ENCODE measurements around the gene KRTAP22-1.

The KRTAP22-1 gene

GRCh38 chr21:30567617-30568016, 33.3 kb upstream of the KRTAP22-1 start:
- no peak for TF ChIP-seq CTCF (IDR thresholded peaks at IDR 0.05)
- Histone ChIP-seq H3K4me3 (no peak overlapping the region), H3K27ac (no peak overlapping the region)
- no peak for DNase-seq (ENCODE audit: low spot score)

- no peak overlapping the region for H3K27ac ChIP-seq
- no peak for TF ChIP-seq CTCF (IDR thresholded peaks at IDR 0.05)
- no peak for DNase-seq (ENCODE audit: low spot score)
- H3K4me3 ChIP-seq = no peak overlapping the region
Measured at GRCh38 chr21:30577766-30578165, 23.1 kb upstream of the KRTAP22-1 start.

- no peak for DNase-seq (ENCODE audit: low spot score)
- TF ChIP-seq CTCF (IDR thresholded peaks at IDR 0.05) = no peak
- no peak overlapping the region for H3K27ac ChIP-seq
- no peak overlapping the region for H3K4me3 ChIP-seq
Measured at GRCh38 chr21:30579346-30579745, 21.5 kb upstream of the KRTAP22-1 start.

- H3K27ac ChIP-seq = no peak overlapping the region
- no peak for DNase-seq (ENCODE audit: low spot score)
- H3K4me3 ChIP-seq = no peak overlapping the region
- TF ChIP-seq CTCF (IDR thresholded peaks at IDR 0.05) = no peak
Measured at GRCh38 chr21:30580132-30580531, 20.8 kb upstream of the KRTAP22-1 start.

GRCh38 chr21:30582870-30583269, 18.0 kb upstream of the KRTAP22-1 start:
- no peak overlapping the region for H3K27ac ChIP-seq
- DNase-seq (ENCODE audit: low spot score) = no peak
- no peak overlapping the region for H3K4me3 ChIP-seq
- TF ChIP-seq CTCF (IDR thresholded peaks at IDR 0.05) = no peak

- H3K27ac ChIP-seq = no peak within 1 kb of the TSS
- no peak for DNase-seq (ENCODE audit: low spot score)
- H3K4me3 ChIP-seq = no peak within 1 kb of the TSS
- no peak for TF ChIP-seq CTCF (IDR thresholded peaks at IDR 0.05)
Measured at GRCh38 chr21:30590297-30590696, 10.6 kb upstream of the KRTAP22-1 start, which contains the start of gene KRTAP22-2. Gene KRTAP22-2, minus strand, starts transcription at chr21:30590397.

GRCh38 chr21:30592140-30592539, 8.7 kb upstream of the KRTAP22-1 start, which contains the start of gene KRTAP6-3:
Gene KRTAP6-3, plus strand, starts transcription at chr21:30592440. Its CDS starts 6 bp downstream, at chr21:30592446.
- no peak for DNase-seq (ENCODE audit: low spot score)
- H3K4me3 ChIP-seq = no peak within 1 kb of the TSS
- TF ChIP-seq CTCF (IDR thresholded peaks at IDR 0.05) = no peak
- H3K27ac ChIP-seq = no peak within 1 kb of the TSS
